ENCODE results near the gene ANO4.
"Not testable (repeated sequence)": the region's sequence is repeated elsewhere in the genome, so short reads cannot be mapped to it uniquely, and the experiment has no call there.

ANO4 gene

GRCh38 chr12:100987552-100988521 lies 193.3 kb downstream of the ANO4 start:
- no peak for DNase-seq (ENCODE audit: low read depth in 1 of 2, low spot score in 1 of 2)

- DNase-seq (ENCODE audit: low read depth in 1 of 2, low spot score in 1 of 2): not testable (repeated sequence)
Measured at GRCh38 chr12:100989509-100989908, 194.9 kb downstream of the ANO4 start.

GRCh38 chr12:100991102-100991501 lies 196.5 kb downstream of the ANO4 start:
- DNase-seq (ENCODE audit: low read depth in 1 of 2, low spot score in 1 of 2): no peak

- no peak for DNase-seq (ENCODE audit: low read depth in 1 of 2, low spot score in 1 of 2)
Measured at GRCh38 chr12:100992194-100992593, 197.6 kb downstream of the ANO4 start.

GRCh38 chr12:100993916-100994450 lies 199.4 kb downstream of the ANO4 start:
- no peak for DNase-seq (ENCODE audit: low read depth in 1 of 2, low spot score in 1 of 2)

- DNase-seq (ENCODE audit: low read depth in 1 of 2, low spot score in 1 of 2): no peak
Measured at GRCh38 chr12:100995201-100995600, 200.6 kb downstream of the ANO4 start.

GRCh38 chr12:100995771-100996170 lies 201.2 kb downstream of the ANO4 start:
- no peak for DNase-seq (ENCODE audit: low read depth in 1 of 2, low spot score in 1 of 2)

- no peak for DNase-seq (ENCODE audit: low read depth in 1 of 2, low spot score in 1 of 2)
Measured at GRCh38 chr12:101001669-101002068, 207.1 kb downstream of the ANO4 start.

- DNase-seq (ENCODE audit: low read depth in 1 of 2, low spot score in 1 of 2): no peak
Measured at GRCh38 chr12:101002696-101003419, 208.3 kb downstream of the ANO4 start.

GRCh38 chr12:101004898-101005297 lies 210.3 kb downstream of the ANO4 start:
- DNase-seq (ENCODE audit: low read depth in 1 of 2, low spot score in 1 of 2): no peak

- no peak for DNase-seq (ENCODE audit: low read depth in 1 of 2, low spot score in 1 of 2)
Measured at GRCh38 chr12:101009274-101009673, 214.7 kb downstream of the ANO4 start.

GRCh38 chr12:101010896-101011295 lies 216.3 kb downstream of the ANO4 start:
- DNase-seq (ENCODE audit: low read depth in 1 of 2, low spot score in 1 of 2): no peak

GRCh38 chr12:101013993-101014392 lies 219.4 kb downstream of the ANO4 start:
- no peak for DNase-seq (ENCODE audit: low read depth in 1 of 2, low spot score in 1 of 2)

- DNase-seq (ENCODE audit: low read depth in 1 of 2, low spot score in 1 of 2): no peak
Measured at GRCh38 chr12:101015044-101015443, 220.5 kb downstream of the ANO4 start.

- DNase-seq (ENCODE audit: low read depth in 1 of 2, low spot score in 1 of 2): no peak
Measured at GRCh38 chr12:101018540-101018939, 224.0 kb downstream of the ANO4 start.

- no peak for DNase-seq (ENCODE audit: low read depth in 1 of 2, low spot score in 1 of 2)
Measured at GRCh38 chr12:101019201-101019600, 224.6 kb downstream of the ANO4 start.

- no peak for DNase-seq (ENCODE audit: low read depth in 1 of 2, low spot score in 1 of 2)
Measured at GRCh38 chr12:101019667-101020066, 225.1 kb downstream of the ANO4 start.

GRCh38 chr12:101021442-101021841 lies 226.9 kb downstream of the ANO4 start:
- no peak for DNase-seq (ENCODE audit: low read depth in 1 of 2, low spot score in 1 of 2)

- no peak for DNase-seq (ENCODE audit: low read depth in 1 of 2, low spot score in 1 of 2)
Measured at GRCh38 chr12:101021911-101022388, 227.4 kb downstream of the ANO4 start.

- DNase-seq (ENCODE audit: low read depth in 1 of 2, low spot score in 1 of 2): no peak
Measured at GRCh38 chr12:101027200-101027599, 232.6 kb downstream of the ANO4 start.

- DNase-seq (ENCODE audit: low read depth in 1 of 2, low spot score in 1 of 2): no peak
Measured at GRCh38 chr12:101027816-101028215, 233.2 kb downstream of the ANO4 start.
